DMS153 treated with DMSO at 0.1 percent for 48 hours (cell line): Measurements from ENCODE around the gene ATP10A.
"Not testable (repeated sequence)": the region's sequence is repeated elsewhere in the genome, so short reads cannot be mapped to it uniquely, and the experiment has no call there.

Source experiments
- DNase-seq: peaks from one replicate; lab custom pipeline; 2025; ENCODE audit not compliant: unreplicated experiment; lab: John Stamatoyannopoulos, UW

The ATP10A gene

DNA sequence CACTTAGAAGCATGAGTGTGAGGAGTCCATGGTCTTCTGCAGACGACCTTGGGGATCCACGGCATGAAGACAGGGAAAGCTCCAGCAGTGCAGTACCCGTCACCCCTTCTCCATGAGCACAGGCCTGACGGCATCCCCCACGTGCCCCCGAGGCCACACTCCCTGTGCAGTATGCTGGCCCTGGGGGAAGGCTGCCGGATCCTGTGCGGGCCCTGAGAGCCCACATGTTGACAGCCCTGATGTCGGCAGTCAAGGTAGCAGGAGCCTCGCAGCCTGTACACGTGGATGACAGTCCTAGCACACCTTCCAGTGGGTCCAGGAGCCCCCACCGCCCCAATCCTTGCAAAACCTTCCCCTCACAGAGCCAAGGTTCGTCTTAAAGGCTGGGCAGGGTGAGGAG is 195.3 kb downstream of the ATP10A start:
- DNase-seq, result no peak

DNA sequence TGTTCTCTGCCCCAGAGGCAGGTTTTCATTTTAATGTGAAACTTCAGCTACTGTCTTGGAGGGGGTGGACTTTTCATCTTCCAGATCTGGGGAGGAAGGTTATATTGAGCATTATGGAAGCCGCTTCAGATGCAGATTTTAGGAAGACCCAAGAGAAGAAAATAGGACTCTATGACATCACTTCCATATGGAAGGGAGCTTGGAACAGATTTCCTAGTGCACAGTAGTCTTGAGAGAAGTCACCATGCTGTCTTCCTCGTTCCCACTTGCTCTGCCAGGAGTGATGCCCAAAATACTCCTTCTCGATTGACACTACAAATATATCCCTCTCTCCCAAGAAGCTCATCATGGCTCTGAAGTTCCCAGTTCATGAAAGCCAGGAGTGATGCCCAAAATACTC is 197.2 kb downstream of the ATP10A start:
- DNase-seq, result no peak

DNA sequence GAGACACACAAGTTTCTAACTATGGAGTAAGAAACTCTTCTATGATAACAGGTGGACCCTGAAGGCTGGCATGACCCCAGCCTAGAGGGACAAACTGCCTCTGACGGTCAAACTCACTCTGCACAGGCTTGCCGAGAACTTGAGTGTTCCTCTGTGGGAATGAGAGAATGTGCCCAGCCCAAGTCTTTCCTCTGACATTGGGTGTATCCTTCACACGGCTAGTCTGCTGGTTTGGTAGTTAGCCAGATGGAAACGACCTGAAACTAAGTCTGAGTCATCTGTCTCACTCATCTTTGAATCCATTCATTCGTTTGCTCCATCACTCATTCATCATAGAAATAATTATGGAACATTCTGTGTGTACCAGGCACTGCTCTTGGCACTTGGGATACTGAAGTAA is 198.4 kb downstream of the ATP10A start:
- no peak for DNase-seq

DNA sequence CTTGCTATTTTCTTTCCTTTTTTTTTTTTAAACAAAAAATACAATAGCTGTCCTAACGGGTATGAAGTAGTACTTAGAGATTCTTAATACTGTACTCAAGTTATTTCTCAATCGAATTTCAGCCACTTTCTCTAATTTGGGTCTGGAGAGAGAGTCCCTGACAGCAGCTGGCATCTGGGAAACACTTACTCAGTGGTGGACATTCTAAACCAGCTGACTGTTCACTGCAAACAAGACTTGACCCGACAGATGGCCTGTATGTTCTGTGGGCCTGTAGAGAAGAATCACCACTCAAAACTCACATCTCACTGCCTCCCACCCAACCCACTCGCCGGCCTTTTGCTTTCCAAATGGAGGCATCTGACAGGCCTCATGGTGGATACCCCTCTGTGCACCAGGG is 199.6 kb downstream of the ATP10A start:
- DNase-seq, result no peak

DNA sequence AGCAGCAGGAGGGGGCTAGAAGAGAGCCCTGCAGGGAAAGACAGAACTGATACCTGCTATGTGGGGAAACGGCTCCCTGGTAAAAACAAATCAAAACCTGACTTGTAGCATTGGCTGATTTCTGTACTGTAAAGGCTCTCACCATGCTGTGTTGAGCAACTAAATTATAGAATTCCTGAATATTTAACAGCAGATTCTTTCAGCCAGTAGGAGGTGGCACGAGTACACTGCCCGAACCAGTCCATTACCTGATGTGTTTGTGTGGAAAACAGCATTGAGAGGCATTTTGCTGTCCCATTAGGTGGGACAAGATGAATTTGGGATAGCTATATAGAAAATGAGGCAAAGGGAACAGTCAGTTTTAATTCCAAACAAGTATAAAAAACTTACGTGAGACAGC is 201.2 kb downstream of the ATP10A start:
- no peak for DNase-seq

DNA sequence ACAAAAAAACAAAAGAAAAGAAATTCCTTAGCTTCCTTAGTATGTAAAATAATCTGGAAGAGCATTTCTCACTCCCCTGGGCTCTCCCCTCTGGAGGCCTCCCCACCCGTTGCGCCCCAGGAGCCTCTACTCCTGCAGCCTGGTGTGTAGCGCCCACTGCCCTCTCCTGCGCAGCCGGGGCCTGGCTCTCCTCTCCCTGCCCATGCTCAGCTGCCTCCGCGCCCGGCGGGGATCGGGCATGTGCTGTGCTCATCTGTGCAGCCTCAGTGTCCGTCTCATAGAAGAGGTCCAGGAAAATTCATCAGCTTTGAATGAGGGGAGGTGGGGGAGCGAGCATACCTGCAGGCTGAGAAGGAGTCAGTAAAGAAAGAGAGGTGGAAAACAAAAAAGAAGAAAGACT is 203.9 kb downstream of the ATP10A start:
- DNase-seq, result no peak

DNA sequence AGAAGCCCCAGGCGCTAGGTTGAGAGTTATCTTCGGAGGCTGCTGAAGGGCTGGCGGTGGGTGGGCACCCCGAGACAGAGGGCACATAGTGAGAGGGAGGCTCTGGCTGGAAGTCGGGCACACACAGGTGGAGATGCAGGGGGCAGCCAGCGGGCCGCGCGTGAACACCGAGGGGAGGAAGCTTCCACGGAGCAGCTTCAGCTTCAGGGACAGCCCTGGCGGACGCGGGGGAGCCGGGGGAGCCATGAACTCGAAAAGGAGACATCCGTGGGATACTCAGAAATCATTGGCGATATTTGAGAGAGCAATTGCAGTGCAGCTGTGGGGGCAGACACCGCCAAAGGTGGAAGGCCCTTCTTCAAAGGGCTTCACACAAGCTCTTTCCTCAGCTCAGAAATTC is 204.6 kb downstream of the ATP10A start:
- no peak for DNase-seq

DNA sequence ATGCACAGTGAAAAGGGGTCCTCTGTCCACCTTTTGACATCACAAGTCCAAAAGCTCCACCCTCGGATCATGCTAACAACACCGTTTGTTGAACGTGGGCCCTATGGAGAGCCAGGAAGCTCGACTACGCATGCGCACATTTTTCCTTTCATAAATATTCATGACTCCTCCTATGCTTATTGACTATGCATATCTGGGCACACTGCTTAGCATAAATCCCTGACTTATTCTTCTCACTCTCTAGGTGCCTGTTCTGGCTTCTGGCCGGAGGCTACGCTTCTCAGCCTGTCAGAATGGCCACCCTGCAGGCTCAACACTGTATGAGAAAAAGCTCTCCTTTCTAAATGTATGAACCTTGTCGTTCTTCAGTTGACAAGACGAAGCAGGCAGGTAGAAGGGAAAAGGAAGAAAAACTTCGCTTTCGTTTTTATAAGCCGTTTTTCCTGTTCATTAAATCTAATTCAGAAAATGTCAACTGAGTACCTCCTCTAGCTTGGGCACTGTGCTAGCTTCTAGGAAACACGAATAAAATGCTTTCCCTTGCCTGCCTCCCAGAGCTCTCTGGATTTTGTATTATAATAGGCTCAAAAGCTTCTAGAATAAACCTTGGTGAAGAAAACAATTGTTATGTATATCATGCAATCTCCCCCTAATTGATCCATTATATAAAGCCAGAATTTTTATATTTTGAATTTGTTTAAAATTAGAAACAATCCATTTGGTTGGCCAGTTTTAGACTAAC is 207.7 kb downstream of the ATP10A start:
- DNase-seq, result no peak

DNA sequence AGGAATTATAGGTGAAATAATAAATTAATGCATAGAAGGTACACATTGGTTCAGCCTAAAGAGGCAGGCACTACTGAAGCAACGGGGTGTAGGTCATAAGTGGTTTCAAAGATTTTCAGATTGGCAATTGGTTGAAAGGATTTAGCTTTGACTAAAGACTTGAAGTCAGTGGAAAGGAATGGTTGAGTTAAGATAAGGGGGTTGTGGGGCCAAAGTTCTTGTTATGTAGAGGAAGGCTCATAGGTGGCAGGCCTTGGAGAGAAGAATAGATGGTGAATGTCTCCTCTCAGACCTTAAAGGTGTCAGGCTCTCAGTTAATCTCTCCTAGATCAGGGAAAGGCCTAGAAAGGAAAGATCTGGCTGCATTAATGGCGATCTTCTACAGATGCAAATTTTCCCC is 209.8 kb downstream of the ATP10A start:
- no peak for DNase-seq

DNA sequence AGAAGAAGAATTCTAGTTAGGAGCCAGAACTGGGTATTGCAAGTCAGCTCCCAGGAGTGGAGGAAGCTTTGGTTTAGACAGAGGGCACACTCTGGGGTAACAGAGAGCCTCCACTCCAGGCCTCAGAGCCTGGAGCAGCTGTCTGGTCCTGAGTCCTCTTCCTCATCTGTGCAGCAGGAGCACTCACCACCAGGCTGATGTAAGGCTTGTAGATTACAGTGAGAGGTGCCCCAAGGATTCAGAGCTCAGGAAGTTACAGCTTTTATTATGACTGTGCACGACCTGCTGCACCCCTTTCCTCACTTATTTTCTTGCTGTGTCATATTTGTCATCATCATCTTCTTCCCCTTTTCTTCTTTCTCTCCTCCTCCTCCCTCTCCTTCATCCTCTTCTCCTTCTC is 210.4 kb downstream of the ATP10A start:
- no peak for DNase-seq

DNA sequence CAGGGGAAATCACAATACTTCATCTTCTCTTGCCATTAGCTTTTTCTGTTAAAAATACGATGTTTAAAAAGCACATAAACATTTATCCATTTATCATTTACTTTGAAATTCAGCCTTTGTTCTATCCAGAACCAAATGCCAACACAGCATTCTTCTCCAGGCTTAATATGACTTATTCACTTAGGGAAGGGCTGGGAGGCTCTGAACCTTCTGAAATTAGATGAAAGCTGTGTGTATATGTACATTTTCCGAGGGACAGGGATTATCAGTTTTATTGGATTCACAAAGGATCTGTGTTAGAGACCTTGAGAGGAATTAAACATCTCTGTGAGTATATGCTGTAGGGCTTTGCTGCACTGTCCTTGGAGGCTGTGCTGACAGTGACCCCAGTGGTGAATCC is 213.7 kb downstream of the ATP10A start:
- no peak for DNase-seq

DNA sequence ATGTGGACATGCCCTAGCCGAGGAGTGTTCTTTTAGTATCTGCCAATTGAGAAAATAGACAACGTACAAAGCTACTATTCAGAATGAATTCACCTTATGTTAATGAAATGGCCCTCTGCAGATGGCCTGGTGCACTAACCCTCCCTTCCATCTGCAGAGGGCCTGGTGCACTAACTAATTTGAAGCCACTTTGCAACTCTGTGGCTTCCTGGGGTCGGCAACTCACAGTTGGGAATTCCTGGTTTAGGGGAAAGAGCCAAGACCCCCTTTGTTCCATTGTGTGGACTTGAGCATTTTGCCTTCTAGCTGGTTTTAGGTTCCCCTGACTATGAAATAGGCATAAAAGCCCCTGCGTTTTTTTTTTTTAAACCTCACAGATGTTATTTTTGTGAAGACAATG is 220.0 kb downstream of the ATP10A start:
- DNase-seq, result no peak

DNA sequence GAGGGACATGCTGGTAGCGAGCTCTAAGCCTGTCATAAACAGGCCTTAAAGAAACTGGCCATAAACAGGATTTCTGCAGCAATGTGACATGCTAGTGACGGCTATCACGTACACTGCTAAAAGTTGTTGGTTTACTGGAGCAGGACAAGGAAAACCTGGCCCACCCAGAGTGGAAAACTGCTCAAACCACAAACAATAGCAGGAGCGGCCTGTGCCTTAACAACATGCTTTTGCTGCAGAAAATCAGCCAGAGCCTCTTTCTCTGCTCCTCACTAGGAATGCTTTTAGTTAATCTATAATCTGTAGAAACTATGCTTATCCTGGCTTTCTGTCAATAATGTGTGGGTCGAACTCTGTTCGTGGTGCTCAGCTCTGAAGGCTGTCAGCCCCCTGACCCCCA is 221.4 kb downstream of the ATP10A start:
- no peak for DNase-seq

DNA sequence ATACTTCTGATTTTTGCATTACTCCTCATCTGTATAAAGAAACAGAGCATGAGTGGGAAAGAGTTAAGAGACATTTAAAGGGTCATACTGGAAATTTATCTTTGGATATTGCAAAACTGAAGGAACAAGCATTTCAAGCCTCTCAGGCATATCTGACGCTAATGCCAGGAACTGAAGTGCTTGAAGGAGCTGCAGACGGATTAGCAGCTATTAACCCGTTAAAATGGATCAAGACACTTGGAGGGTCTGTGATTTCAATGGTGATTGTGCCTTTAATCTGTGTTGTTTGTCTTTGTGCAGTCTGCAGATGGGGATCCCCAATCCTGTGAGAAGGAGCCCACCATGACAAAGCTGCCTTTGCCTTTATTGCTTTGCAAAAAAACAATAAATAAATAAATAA is 221.8 kb downstream of the ATP10A start:
- no peak for DNase-seq

DNA sequence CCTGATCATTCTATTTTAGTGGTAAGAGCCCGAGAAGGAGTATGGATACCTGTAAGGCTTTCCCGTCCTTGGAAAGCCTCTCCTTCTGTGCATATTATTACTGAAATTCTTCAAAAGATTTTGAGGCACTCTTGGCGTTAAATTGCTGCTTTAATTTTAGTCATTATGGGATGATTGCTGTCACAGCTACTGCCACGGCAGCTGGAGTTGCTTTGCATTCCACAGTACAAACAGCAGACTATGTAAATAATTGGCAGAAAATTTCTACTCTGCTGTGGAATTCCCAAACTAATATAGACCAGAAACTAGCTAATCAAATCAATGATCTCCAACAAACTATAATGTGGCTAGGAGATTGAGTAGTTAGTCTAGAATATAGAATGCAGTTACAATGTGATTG is 222.2 kb downstream of the ATP10A start:
- not testable (repeated sequence) for DNase-seq

DNA sequence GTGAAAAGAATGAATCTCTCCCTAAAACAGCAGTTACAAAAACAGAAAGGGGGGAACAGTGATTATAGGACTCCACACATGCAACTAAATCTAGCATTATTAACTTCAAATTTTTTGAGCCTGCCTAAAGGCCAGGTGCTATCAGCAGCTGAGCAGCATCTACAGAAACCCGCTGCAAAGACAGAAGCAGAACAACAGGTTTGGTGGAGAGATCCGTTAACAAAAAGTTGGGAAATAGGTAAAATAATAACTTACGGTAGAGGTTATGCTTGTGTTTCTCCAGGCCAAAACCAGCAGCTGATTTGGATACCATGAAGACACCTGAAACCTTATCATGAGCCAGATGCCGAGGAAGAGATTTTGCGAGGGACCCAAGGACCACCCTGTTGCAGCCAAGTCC is 222.7 kb downstream of the ATP10A start:
- no peak for DNase-seq

DNA sequence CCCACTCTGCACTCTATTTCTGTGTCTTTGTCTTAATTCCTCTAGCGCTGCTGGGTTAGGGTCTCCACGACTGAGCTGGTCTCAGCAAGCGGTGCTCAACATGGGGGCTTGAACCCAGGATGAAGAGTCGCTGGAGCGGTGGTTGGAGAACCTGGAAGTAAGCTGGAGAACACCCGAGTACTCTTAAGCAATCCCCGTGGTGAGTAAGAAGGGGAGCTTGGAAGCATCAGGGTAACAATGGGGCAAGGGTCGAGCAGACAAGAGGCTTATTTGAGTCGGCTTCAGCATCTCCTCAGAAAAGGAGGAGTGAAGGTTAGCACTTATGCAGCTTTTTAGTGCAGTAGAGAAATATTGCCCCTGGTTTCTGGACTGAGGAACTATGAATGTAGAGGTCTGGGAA is 226.6 kb downstream of the ATP10A start:
- DNase-seq, result not testable (repeated sequence)

DNA sequence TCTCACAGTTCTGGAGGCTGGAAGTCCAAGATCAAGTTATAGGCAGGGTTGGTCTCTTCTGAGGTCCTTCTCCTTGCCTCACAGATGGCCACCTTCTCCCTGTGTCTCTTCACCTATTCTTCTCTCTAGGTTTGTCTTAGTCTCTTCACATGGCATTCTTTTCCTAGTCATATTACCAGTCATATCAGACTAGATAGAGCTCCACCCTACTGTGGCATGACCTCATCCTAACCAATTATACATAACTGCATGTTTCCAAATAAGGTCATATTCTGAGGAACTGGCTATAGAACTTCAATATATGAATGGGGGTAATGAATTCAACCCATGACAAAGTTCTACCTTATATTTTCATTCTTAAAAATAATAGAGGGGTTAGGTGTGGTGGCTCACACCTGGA is 227.9 kb downstream of the ATP10A start:
- DNase-seq, result no peak

DNA sequence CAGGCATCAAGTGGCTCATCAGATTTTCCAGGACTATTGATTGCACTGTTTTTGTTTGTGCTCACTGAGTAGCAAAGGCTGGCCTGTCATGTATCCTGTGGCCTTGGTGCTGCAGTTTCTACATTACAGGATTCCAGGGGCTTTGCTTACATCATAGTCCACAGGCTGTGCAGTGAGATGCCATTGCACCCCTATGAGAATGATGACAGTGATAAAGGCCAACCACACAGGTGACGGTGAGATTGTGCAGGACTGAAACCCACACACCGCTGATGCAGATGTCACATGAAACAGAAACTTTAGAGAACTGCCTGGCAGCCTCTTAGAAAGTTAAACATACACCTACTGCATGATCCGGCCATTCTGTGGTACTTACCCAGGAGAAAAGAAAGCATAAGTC is 229.3 kb downstream of the ATP10A start:
- DNase-seq, result no peak

DNA sequence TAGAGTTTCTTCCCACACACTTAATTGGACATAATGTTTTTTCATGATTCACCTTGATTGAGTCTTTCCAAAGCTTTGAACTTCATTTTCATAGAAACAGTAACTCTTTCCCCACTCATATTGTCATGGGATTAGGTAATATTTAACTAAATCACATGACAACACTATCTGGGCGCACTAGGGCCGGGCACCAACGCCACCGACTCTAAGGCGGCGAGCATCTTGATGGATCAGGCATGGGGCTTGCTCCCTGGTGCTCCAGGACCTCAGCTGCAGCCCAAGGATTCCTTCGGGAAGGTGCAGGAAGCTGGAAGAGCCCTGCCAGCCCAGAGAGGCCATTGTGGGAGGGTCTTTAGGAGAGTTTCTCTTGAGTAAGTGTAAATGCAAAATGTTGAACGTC is 231.2 kb downstream of the ATP10A start:
- no peak for DNase-seq
